Measurements from ENCODE around the gene MEX3D. TPM values are rescaled to one million over a fixed set of nuclear protein-coding genes. Genes with fewer than 3 reads are reported as not detected.

Gene MEX3D
- total and polyA plus RNA-seq, 4 donors, result 0.92 to 9.1 (median 5.2) TPM

DNA sequence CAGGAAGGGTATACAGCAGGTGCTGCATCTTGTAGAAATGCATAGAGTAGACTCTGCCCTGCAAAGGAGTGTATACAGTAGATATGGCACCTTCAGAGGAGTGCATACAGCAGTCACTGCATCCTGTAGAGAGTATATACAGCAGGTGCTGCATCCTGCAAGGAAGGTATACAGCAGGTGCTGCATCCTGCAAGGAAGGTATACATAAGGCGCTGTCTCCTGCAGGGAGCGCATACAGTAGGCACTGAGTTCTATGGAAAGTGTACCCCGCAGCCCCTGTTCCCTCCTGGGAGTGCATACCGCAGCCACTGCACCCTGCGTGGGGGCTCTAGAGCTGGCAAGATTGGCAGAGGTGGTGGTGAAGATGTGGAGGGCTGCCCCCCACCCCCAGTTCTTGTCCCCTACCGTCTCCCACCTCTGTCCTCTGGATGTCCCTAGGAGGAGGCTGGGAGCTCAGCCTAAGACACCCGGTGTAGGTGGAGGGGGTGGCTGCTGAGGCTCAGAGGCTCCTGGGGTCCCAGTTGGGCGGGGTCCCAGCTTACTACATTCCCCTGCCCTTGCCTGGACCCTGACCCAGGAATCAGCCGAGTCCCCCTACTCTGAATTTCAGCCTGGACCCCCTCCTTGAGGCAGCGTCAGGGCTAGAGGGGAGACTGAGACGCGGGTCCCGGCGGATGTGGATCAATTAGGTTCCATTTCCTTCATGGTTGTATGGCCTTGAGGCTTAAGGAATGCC lies 53.0 kb downstream of the MEX3D start:
- no peak for DNase-seq (ENCODE audit: low spot score)
- Histone ChIP-seq H3K27ac (ENCODE audit: low read depth in 1 of 2, low read length in 2 of 2) (no peak overlapping the region), H3K9ac (ENCODE audit: low read depth in 1 of 2, low read length in 2 of 2) (no peak overlapping the region), H3K9me3 (ENCODE audit: control insufficient read depth in 4 of 4, low read length in 3 of 4) (no peaks in the 10 kb centered on the region), H3K4me1 (ENCODE audit: control insufficient read depth in 4 of 4, insufficient read depth in 4 of 4, low read length in 3 of 4) (peaks cover 0 to 17% (median 7%) of the 10 kb centered on the region in 4 donors), H3K36me3 (ENCODE audit: control insufficient read depth in 4 of 4, insufficient read depth in 3 of 4, low read depth in 1 of 4, low read length in 3 of 4) (no peaks in the 10 kb centered on the region), H3K27me3 (ENCODE audit: control insufficient read depth in 4 of 4, insufficient read depth in 4 of 4, low read length in 3 of 4) (peaks cover 0 to 3% (median 0%) of the 10 kb centered on the region in 4 donors), H3K4me3 (ENCODE audit: low read depth in 1 of 3, low read length in 3 of 3) (no peak overlapping the region)
- TF ChIP-seq TAF1 (conservative IDR thresholded peaks at IDR 0.05), result no peak
- no peak for TF ChIP-seq EGR1 (IDR thresholded peaks at IDR 0.05; ENCODE audit: low read depth in 2 of 2)
- no peak for TF ChIP-seq GABPA (IDR thresholded peaks at IDR 0.05 in 1 of 2, conservative IDR thresholded peaks at IDR 0.05 in 1 of 2)
- TF ChIP-seq, protein P1, sequence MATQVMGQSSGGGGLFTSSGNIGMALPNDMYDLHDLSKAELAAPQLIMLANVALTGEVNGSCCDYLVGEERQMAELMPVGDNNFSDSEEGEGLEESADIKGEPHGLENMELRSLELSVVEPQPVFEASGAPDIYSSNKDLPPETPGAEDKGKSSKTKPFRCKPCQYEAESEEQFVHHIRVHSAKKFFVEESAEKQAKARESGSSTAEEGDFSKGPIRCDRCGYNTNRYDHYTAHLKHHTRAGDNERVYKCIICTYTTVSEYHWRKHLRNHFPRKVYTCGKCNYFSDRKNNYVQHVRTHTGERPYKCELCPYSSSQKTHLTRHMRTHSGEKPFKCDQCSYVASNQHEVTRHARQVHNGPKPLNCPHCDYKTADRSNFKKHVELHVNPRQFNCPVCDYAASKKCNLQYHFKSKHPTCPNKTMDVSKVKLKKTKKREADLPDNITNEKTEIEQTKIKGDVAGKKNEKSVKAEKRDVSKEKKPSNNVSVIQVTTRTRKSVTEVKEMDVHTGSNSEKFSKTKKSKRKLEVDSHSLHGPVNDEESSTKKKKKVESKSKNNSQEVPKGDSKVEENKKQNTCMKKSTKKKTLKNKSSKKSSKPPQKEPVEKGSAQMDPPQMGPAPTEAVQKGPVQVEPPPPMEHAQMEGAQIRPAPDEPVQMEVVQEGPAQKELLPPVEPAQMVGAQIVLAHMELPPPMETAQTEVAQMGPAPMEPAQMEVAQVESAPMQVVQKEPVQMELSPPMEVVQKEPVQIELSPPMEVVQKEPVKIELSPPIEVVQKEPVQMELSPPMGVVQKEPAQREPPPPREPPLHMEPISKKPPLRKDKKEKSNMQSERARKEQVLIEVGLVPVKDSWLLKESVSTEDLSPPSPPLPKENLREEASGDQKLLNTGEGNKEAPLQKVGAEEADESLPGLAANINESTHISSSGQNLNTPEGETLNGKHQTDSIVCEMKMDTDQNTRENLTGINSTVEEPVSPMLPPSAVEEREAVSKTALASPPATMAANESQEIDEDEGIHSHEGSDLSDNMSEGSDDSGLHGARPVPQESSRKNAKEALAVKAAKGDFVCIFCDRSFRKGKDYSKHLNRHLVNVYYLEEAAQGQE (IDR thresholded peaks at IDR 0.05), result no peak
- no peak for TF ChIP-seq YY1 (IDR thresholded peaks at IDR 0.05)
- no peak for TF ChIP-seq JUND (IDR thresholded peaks at IDR 0.05)
- no peak for TF ChIP-seq SP1 (IDR thresholded peaks at IDR 0.05)
- TF ChIP-seq NR2F2 (IDR thresholded peaks at IDR 0.05), result no peak
- TF ChIP-seq HNF4A (conservative IDR thresholded peaks at IDR 0.05), result no peak
- TF ChIP-seq, protein P2, sequence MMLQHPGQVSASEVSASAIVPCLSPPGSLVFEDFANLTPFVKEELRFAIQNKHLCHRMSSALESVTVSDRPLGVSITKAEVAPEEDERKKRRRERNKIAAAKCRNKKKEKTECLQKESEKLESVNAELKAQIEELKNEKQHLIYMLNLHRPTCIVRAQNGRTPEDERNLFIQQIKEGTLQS (IDR thresholded peaks at IDR 0.05), result no peak
- TF ChIP-seq RAD21 (IDR thresholded peaks at IDR 0.05), result no peak
- WGBS, result 70% methylated on average over 14 of the region's 14 CpGs

DNA sequence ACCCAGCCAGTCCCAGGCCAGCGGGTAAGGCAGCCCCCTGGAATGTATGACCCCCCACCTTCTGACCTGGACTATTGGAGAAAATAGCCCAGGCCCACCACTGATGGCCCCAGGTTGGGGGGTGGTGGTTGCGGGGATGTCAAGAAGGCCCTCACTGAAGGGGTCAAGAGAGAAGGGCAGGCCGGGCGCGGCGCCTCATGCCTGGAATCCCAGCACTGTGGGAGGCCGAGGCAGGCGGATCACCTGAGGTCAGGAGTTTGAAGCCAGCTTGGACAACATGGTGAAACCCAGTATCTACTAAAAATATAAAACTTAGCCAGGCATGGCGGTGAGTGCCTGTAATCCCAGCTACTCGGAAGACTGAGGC lies 53.8 kb downstream of the MEX3D start:
- DNase-seq (ENCODE audit: low spot score), result no peak
- WGBS, result 72% methylated on average over 10 of the region's 10 CpGs
- Histone ChIP-seq H3K4me3 (ENCODE audit: low read depth in 1 of 3, low read length in 3 of 3) (no peak overlapping the region), H3K9ac (ENCODE audit: low read depth in 1 of 2, low read length in 2 of 2) (no peak overlapping the region), H3K27ac (ENCODE audit: low read depth in 1 of 2, low read length in 2 of 2) (no peak overlapping the region), H3K4me1 (ENCODE audit: control insufficient read depth in 4 of 4, insufficient read depth in 4 of 4, low read length in 3 of 4) (peaks cover 0 to 17% (median 7%) of the 10 kb centered on the region in 4 donors), H3K9me3 (ENCODE audit: control insufficient read depth in 4 of 4, low read length in 3 of 4) (no peaks in the 10 kb centered on the region), H3K36me3 (ENCODE audit: control insufficient read depth in 4 of 4, insufficient read depth in 3 of 4, low read depth in 1 of 4, low read length in 3 of 4) (no peaks in the 10 kb centered on the region), H3K27me3 (ENCODE audit: control insufficient read depth in 4 of 4, insufficient read depth in 4 of 4, low read length in 3 of 4) (peaks cover 0 to 3% (median 0%) of the 10 kb centered on the region in 4 donors)
- TF ChIP-seq FOXA2 (IDR thresholded peaks at IDR 0.05), result no peak
- TF ChIP-seq HNF4G (IDR thresholded peaks at IDR 0.05), result no peak
- TF ChIP-seq, protein P2 (IDR thresholded peaks at IDR 0.05), result no peak
- no peak for TF ChIP-seq HNF4A (conservative IDR thresholded peaks at IDR 0.05)
- TF ChIP-seq, protein P1 (IDR thresholded peaks at IDR 0.05), result no peak
